ENCODE data around the gene TKT. TPM values are rescaled to one million over a fixed set of nuclear protein-coding genes. Genes with fewer than 3 reads are reported as not detected.

TKT gene
- total and polyA plus RNA-seq, 2 of the 4 experiments (the other 2 are of a cell fraction) = 280 to 349 TPM

- TF ChIP-seq CTCF (conservative IDR thresholded peaks at IDR 0.05; ENCODE audit: low read depth, low read length) (no peak), BHLHE40 (IDR thresholded peaks at IDR 0.05; ENCODE audit: low read depth, low read length) (no peak), CEBPB (IDR thresholded peaks at IDR 0.05; ENCODE audit: low read depth, low read length) (no peak)
These were observed 21.0 kb downstream of the TKT start (continued) for GRCh38 chr3:53234841-53235232.

- dilution Hi-C loops (cut with HindIII; ENCODE audit: low sequenced_read_pairs, unreplicated experiment) (no loop called here), intact Hi-C loops (cut with micrococcal nuclease) (no loop called here), in situ Hi-C loops (cut with MboI; ENCODE audit: low sequenced_read_pairs) (no loop called here)
- no peak overlapping the region for H3K14ac ChIP-seq (replicated peaks; ENCODE audit: low read depth, low read length)
- no peak overlapping the region for H2BK15ac ChIP-seq (ENCODE audit: low read depth, low read length)
- H2AK9ac ChIP-seq (replicated peaks; ENCODE audit: low read depth, low read length, poor library complexity) = peak overlapping the region; percentile 44
- H4K8ac ChIP-seq (ENCODE audit: low read depth in 2 of 2, low read length in 2 of 2) = peak overlapping the region in 1 of 2 experiments; percentile 14; a peak in 1 of 4 replicates
- no peaks in the 10 kb centered on the region for H3K9me3 ChIP-seq (ENCODE audit: control insufficient read depth, insufficient read depth, low read length)
- peak overlapping the region; percentile 13; the same call in 1 of the 2 replicates for H3K27ac ChIP-seq (ENCODE audit: insufficient read depth, low read length)
- peak overlapping the region; percentile 14 for H2AFZ ChIP-seq (replicated peaks; ENCODE audit: low read length, poor library complexity)
- H4K20me1 ChIP-seq (ENCODE audit: insufficient read depth, low read length) = peaks cover 13% of the 10 kb centered on the region
- no peak overlapping the region for H2BK120ac ChIP-seq (ENCODE audit: low read depth, low read length)
- CTCF ChIA-PET = interaction anchor here (1.2 kb wide), 1 partner anchor 12 kb away, joined by 3 read pairs; no protein-coding TSS in a partner anchor
- peak overlapping the region; percentile 14; the same call in 1 of the 2 replicates for H2BK20ac ChIP-seq (ENCODE audit: low read depth, low read length)
- H3K56ac ChIP-seq (ENCODE audit: extremely low read depth, insufficient read depth, low read length) = no peak overlapping the region
- no peak overlapping the region for H3K9ac ChIP-seq (ENCODE audit: low read depth, low read length)
- no peak overlapping the region; the same call in 1 of the 2 replicates for H2AK5ac ChIP-seq (ENCODE audit: low read depth, low read length)
- H3K9me1 ChIP-seq (ENCODE audit: insufficient read depth, low read length) = peaks cover 25% of the 10 kb centered on the region
- peaks cover 83% of the 10 kb centered on the region for H3K36me3 ChIP-seq (ENCODE audit: control insufficient read depth, insufficient read depth, low read length)
- no peak for DNase-seq
- WGBS, 2 experiments (ENCODE audit: extremely low coverage in 2 of 2, insufficient read length in 1 of 2) = 58% methylated on average over 2 of the region's 15 CpGs; no CpG with 5 or more reads in 1 of the 2 experiments
- peaks cover 24% of the 10 kb centered on the region for H3K4me1 ChIP-seq (ENCODE audit: control insufficient read depth, insufficient read depth, low read length)
- H3K27me3 ChIP-seq (ENCODE audit: control insufficient read depth, insufficient read depth, low read length) = no peaks in the 10 kb centered on the region
- TF ChIP-seq POLR2A (IDR thresholded peaks at IDR 0.05; ENCODE audit: low read depth, low read length) (no peak), MAFK (IDR thresholded peaks at IDR 0.05; ENCODE audit: low read depth, low read length) (no peak), BHLHE40 (IDR thresholded peaks at IDR 0.05; ENCODE audit: low read depth, low read length) (no peak), CEBPB (IDR thresholded peaks at IDR 0.05; ENCODE audit: low read depth, low read length) (no peak), ELK1 (IDR thresholded peaks at IDR 0.05; ENCODE audit: borderline replicate concordance, low read depth, low read length) (no peak), CTCF (conservative IDR thresholded peaks at IDR 0.05; ENCODE audit: low read depth, low read length) (no peak), CHD1 (IDR thresholded peaks at IDR 0.05; ENCODE audit: low read depth, low read length) (no peak)
- H3K18ac ChIP-seq (ENCODE audit: low read depth, low read length) = no peak overlapping the region
- no TSS peak for BruUV-seq (replicated peaks)
- POLR2A ChIA-PET (ENCODE audit: unreplicated experiment) = no interaction called here
- H4K5ac ChIP-seq (ENCODE audit: low read depth, low read length) = no peak overlapping the region
- no peak overlapping the region for H3K23ac ChIP-seq (ENCODE audit: low read depth, low read length)
- no peak overlapping the region for H4K91ac ChIP-seq (ENCODE audit: insufficient read depth, low read depth, low read length)
- peaks cover 52 to 81% of the 10 kb centered on the region in 2 experiments for H3K79me1 ChIP-seq (ENCODE audit: low read depth in 1 of 2, low read length in 2 of 2)
- no peak overlapping the region for H3K4me2 ChIP-seq (ENCODE audit: low read depth, low read length)
- peak overlapping the region; percentile 56 for H3K4ac ChIP-seq (ENCODE audit: low read depth, low read length)
- H3K4me3 ChIP-seq (ENCODE audit: insufficient read depth, low read depth, low read length) = no peak overlapping the region
- ATAC-seq (ENCODE audit: low read depth) = no peak
- H2BK5ac ChIP-seq (ENCODE audit: low read depth, low read length, poor library complexity, severe bottlenecking) = peak overlapping the region; percentile 49
These were observed 21.5 kb downstream of the TKT start for GRCh38 chr3:53234130-53234840.

Measured in IMR-90 (cell line).